B cell (primary cell): Measurements from ENCODE around the gene NDRG2. TPM values are rescaled to one million over a fixed set of nuclear protein-coding genes. Genes with fewer than 3 reads are reported as not detected.

Experiments
- ATAC-seq: fragments of 200-7000 bp; cut with Tn5 transposase; one replicate; pipeline ENCODE4 v1.10.0; 2021; ENCODE audit warnings: low read depth, mild to moderate bottlenecking, moderate number of reproducible peaks, moderate library complexity
- CTCF ChIA-PET: fragments of 350-600 bp; sonication (Branson Sonifier 250); formaldehyde crosslinking; loops from one replicate; lab custom pipeline; 2021; ENCODE audit warnings: antibody characterized with exemption, inconsistent platforms; lab: Charles Lee
- POLR2A ChIA-PET: fragments of 350-600 bp; sonication (Branson Sonifier 250); formaldehyde crosslinking; loops from one replicate; lab custom pipeline; 2021; ENCODE audit warnings: antibody characterized with exemption; lab: Charles Lee
- DNase-seq: peaks from one replicate; pipeline ENCODE4 v3.0.0; 2013
- H2AFZ ChIP-seq: 2 replicates; pipeline ENCODE4 v1.6.1; 2012; ENCODE audit warnings: mild to moderate bottlenecking, low read depth, low read length; ENCODE audit not compliant: insufficient read depth, poor library complexity, severe bottlenecking
- H3K27ac ChIP-seq, 2 donors: 1 replicate in 1 of 2; 2 replicates in 1 of 2; pipeline ENCODE4 v1.5.1; 2012 to 2013; ENCODE audit warnings: low read length in 2 of 2, mild to moderate bottlenecking in 2 of 2, moderate library complexity in 1 of 2
- H3K27me3 ChIP-seq, 4 experiments: fragments of 200-600 bp in 1 of 4; sonication (generic) in 1 of 4; replicated peaks in 1 of 4; 1 replicate in 2 of 4; 2 replicates in 2 of 4; pipeline versions ENCODE4 v1.6.1 to v1.7.0; 2013 to 2016; ENCODE audit warnings: low read length in 3 of 4, mild to moderate bottlenecking in 2 of 4, mixed read lengths in 1 of 4, moderate library complexity in 1 of 4; ENCODE audit not compliant: insufficient read depth in 4 of 4, control insufficient read depth in 3 of 4; ENCODE audit errors: control extremely low read depth in 1 of 4
- H3K36me3 ChIP-seq, 2 experiments: replicated peaks in 1 of 2; 1 replicate in 1 of 2; 2 replicates in 1 of 2; pipeline versions ENCODE4 v1.6.1 to v1.7.1; 2013; ENCODE audit warnings: low read length in 1 of 2; ENCODE audit not compliant: insufficient read depth in 2 of 2, control insufficient read depth in 1 of 2; ENCODE audit errors: control extremely low read depth in 1 of 2, extremely low read depth in 1 of 2
- H3K4me1 ChIP-seq, 2 donors: fragments of 200-600 bp in 1 of 2; sonication (generic) in 1 of 2; 1 replicate in 1 of 2; 2 replicates in 1 of 2; pipeline versions ENCODE4 v1.5.1 to v1.6.1; 2013 to 2017; ENCODE audit warnings: low read length in 2 of 2; ENCODE audit not compliant: control insufficient read depth in 2 of 2, insufficient read depth in 2 of 2
- H3K4me2 ChIP-seq: replicated peaks from 2 replicates; pipeline ENCODE3; 2012; ENCODE audit warnings: mild to moderate bottlenecking, low read depth, low read length; ENCODE audit not compliant: poor library complexity, severe bottlenecking
- H3K4me3 ChIP-seq, 5 experiments: fragments of 200-600 bp in 1 of 5; sonication (generic) in 1 of 5; 1 replicate in 3 of 5; 2 replicates in 2 of 5; pipeline versions ENCODE4 v1.5.1 to v1.7.0; 2011 to 2016; ENCODE audit warnings: low read length in 4 of 5, mild to moderate bottlenecking in 4 of 5, low read depth in 2 of 5, control low read depth in 1 of 5, moderate library complexity in 1 of 5; ENCODE audit not compliant: insufficient read depth in 1 of 5; ENCODE audit errors: control extremely low read depth in 1 of 5, extremely low read depth in 1 of 5
- H3K79me2 ChIP-seq: fragments of 200-600 bp; sonication (generic); one replicate; pipeline ENCODE4 v1.6.0; 2016; ENCODE audit warnings: low read length; ENCODE audit not compliant: control insufficient read depth, insufficient read depth
- H3K9ac ChIP-seq: fragments of 200-600 bp; sonication (generic); 2 replicates; pipeline ENCODE4 v1.6.1; 2017; ENCODE audit warnings: mild to moderate bottlenecking, low read length, moderate library complexity
- H3K9me3 ChIP-seq, 3 donors: one replicate each; pipeline versions ENCODE4 v1.6.1 to v1.7.1; 2013; ENCODE audit warnings: low read length in 2 of 3; ENCODE audit not compliant: control insufficient read depth in 2 of 3, insufficient read depth in 1 of 3; ENCODE audit errors: control extremely low read depth in 1 of 3
- H4K20me1 ChIP-seq: 2 replicates; pipeline ENCODE4 v1.6.0; 2012; ENCODE audit warnings: mild to moderate bottlenecking, low read length; ENCODE audit not compliant: insufficient read depth, control insufficient read depth, poor library complexity, severe bottlenecking
- H3K27ac Mint-ChIP-seq: one replicate; pipeline ENCODE4 v1.8.0; 2021; ENCODE audit warnings: mixed read lengths
- H3K27me3 Mint-ChIP-seq: one replicate; pipeline ENCODE4 v1.8.0; 2021; ENCODE audit warnings: mixed read lengths
- H3K4me1 Mint-ChIP-seq: one replicate; pipeline ENCODE4 v1.8.0; 2021; ENCODE audit warnings: mixed read lengths
- H3K4me3 Mint-ChIP-seq: one replicate; pipeline ENCODE4 v1.8.0; 2021; ENCODE audit warnings: mixed read lengths
- H3K9me3 Mint-ChIP-seq: one replicate; pipeline ENCODE4 v1.8.0; 2022; ENCODE audit warnings: mixed read lengths; ENCODE audit not compliant: insufficient read depth
- EZH2 ChIP-seq: IDR thresholded peaks from 2 replicates; pipeline ENCODE4 v1.6.1; 2012; ENCODE audit warnings: borderline replicate concordance, low read depth, mild to moderate bottlenecking, moderate library complexity, low read length; ENCODE audit not compliant: insufficient read depth, poor library complexity, severe bottlenecking
- WGBS: methylation state at CpG from one replicate; pipeline ENCODE4 v1.1.5; 2013; ENCODE audit warnings: missing lambda C conversion rate; ENCODE audit not compliant: insufficient coverage; 5-methylcytosine and 5-hydroxymethylcytosine counted together
- intact Hi-C: fragments of 100-400 bp; cut with micrococcal nuclease; formaldehyde crosslinking; loops from one replicate; pipeline ENCODE4 v1.10.0; 2022
- polyA plus RNA-seq: library from polyadenylated mRNA; depleted of rRNA; stranded (reverse); fragments of >200 nt; gene quantifications from 2 replicates; pipeline ENCODE4 v1.2.3, GENCODE V29; 2012
- total RNA-seq, 2 donors: library from RNA; stranded (reverse); fragments of 120-200 nt in 1 of 2; gene quantifications; 1 replicate in 1 of 2; 2 replicates in 1 of 2; pipeline versions ENCODE4 v1.2.3 to v1.2.4, GENCODE V29; 2013 to 2022
- TF ChIP-seq, protein P1 (sequence below): fragments of 200-600 bp; IDR thresholded peaks from one replicate; pipeline ENCODE4 v1.8.0; 2022; ENCODE audit warnings: antibody characterized with exemption, mild to moderate bottlenecking

NDRG2 gene
- total and polyA plus RNA-seq, 2 donors (not counting 1 experiment from before 2014, with no cell fraction given) = 9.5 to 11.8 TPM

DNA sequence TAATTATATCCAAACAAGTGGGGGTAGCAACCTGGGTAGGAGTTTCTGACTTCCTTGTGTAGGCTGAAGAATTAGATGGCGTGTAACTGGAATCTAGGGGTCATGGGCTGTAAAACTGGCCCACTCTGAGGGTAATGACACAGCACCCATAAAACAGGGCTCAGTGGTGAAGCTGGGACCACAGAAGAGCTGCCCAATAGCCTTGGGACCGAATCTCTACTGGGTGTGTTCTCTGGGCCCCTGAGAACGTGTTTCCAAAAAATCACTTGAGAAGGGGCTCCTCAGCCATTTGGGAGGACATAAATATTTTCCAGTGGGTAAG is 36.4 kb upstream of the NDRG2 start:
- no peak overlapping the region for H2AFZ ChIP-seq
- DNase-seq (no peak), ATAC-seq (no peak)
- no peak overlapping the region for H3K4me2 ChIP-seq
- H3K4me3 ChIP-seq = no peak overlapping the region
- H3K9me3 Mint-ChIP-seq = no peaks in the 10 kb centered on the region
- intact Hi-C loops = no loop called here
- no peaks in the 10 kb centered on the region for H4K20me1 ChIP-seq
- H3K4me1 Mint-ChIP-seq = no peaks in the 10 kb centered on the region
- WGBS = 83% methylated on average over 1 of the region's 3 CpGs
- CTCF ChIA-PET = interaction anchor here (0.7 to 2.0 kb wide), 3 partner anchors 31 to 43 kb away, joined by 3 to 7 read pairs (median 5); partner anchors contain the start of gene ZNF219
- peaks cover 44% of the 10 kb centered on the region for H3K27me3 Mint-ChIP-seq
- H3K27ac Mint-ChIP-seq = no peak overlapping the region
- TF ChIP-seq, protein P1, sequence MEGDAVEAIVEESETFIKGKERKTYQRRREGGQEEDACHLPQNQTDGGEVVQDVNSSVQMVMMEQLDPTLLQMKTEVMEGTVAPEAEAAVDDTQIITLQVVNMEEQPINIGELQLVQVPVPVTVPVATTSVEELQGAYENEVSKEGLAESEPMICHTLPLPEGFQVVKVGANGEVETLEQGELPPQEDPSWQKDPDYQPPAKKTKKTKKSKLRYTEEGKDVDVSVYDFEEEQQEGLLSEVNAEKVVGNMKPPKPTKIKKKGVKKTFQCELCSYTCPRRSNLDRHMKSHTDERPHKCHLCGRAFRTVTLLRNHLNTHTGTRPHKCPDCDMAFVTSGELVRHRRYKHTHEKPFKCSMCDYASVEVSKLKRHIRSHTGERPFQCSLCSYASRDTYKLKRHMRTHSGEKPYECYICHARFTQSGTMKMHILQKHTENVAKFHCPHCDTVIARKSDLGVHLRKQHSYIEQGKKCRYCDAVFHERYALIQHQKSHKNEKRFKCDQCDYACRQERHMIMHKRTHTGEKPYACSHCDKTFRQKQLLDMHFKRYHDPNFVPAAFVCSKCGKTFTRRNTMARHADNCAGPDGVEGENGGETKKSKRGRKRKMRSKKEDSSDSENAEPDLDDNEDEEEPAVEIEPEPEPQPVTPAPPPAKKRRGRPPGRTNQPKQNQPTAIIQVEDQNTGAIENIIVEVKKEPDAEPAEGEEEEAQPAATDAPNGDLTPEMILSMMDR = no peak
- TF ChIP-seq EZH2 = no peak
- no peaks in the 10 kb centered on the region for H3K79me2 ChIP-seq
- no peak overlapping the region for H3K27ac ChIP-seq
- H3K4me3 Mint-ChIP-seq = no peak overlapping the region
- no peaks in the 10 kb centered on the region for H3K4me1 ChIP-seq
- peaks cover 0 to 12% (median 6%) of the 10 kb centered on the region in 4 experiments for H3K27me3 ChIP-seq
- H3K9ac ChIP-seq = no peak overlapping the region
- POLR2A ChIA-PET = no interaction called here
- no peaks in the 10 kb centered on the region for H3K36me3 ChIP-seq
- H3K9me3 ChIP-seq = no peaks in the 10 kb centered on the region

DNA sequence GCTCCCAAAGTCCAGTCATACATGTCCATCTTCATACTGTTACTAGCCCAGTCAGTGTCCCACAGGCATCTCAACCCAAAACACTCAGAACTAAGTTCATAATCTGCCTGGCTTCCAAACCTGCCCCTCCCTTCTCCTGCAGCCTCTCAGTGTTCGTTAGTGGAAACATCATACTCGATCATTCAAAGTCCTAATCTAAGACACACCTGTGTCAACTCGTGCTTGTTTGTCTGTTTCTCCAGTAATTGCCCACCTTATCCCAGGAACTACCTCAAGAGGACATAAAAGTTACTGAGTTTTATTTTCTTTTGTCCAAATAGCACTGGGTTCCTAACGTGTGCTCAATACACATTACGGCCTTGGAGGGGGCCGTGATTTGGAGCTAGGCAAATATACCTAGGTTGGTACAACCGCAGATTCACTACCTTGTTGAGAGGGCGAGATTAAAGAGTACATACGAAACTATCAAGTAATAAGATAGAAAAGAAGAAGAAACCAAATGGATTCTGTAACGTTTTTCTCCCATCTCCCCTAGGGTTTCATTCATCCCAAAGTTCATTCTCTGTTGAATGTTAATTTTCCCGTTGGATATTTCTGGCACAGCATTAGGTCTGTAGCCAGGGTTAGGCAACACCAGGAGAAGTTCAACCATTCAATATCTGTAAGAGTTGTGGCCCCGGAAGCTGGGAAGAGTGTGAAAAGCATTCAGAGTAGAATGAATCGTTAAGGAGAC is 35.9 kb upstream of the NDRG2 start:
- no peak for ATAC-seq
- Mint-ChIP-seq H3K9me3 (no peaks in the 10 kb centered on the region), H3K27ac (no peak overlapping the region), H3K4me3 (no peak overlapping the region), H3K4me1 (no peaks in the 10 kb centered on the region), H3K27me3 (peaks cover 41% of the 10 kb centered on the region)
- H3K79me2 ChIP-seq = no peaks in the 10 kb centered on the region
- no peaks in the 10 kb centered on the region for H3K4me1 ChIP-seq
- no peak overlapping the region for H2AFZ ChIP-seq
- no peak for TF ChIP-seq EZH2
- TF ChIP-seq, protein P1 = no peak
- no peak overlapping the region for H3K27ac ChIP-seq
- 88% methylated on average over 3 of the region's 13 CpGs for WGBS
- no peak for DNase-seq
- intact Hi-C loops = no loop called here
- H3K9ac ChIP-seq = no peak overlapping the region
- H3K4me2 ChIP-seq = no peak overlapping the region
- peaks cover 0 to 12% (median 6%) of the 10 kb centered on the region in 4 experiments for H3K27me3 ChIP-seq
- no peaks in the 10 kb centered on the region for H3K9me3 ChIP-seq
- POLR2A ChIA-PET = no interaction called here
- H3K36me3 ChIP-seq = no peaks in the 10 kb centered on the region
- no peaks in the 10 kb centered on the region for H4K20me1 ChIP-seq
- CTCF ChIA-PET = interaction anchor here (1.1 to 2.0 kb wide), 3 partner anchors 32 to 46 kb away, joined by 4 to 7 read pairs (median 5); no protein-coding TSS in a partner anchor
- no peak overlapping the region for H3K4me3 ChIP-seq
